Embryonic facial prominence (tissue), 1 donor: Measurements from ENCODE around the gene NFKBIB.
"Not testable (repeated sequence)": the region's sequence is repeated elsewhere in the genome, so short reads cannot be mapped to it uniquely, and the experiment has no call there.

Experiments used
- DNase-seq: peaks from one replicate; pipeline ENCODE4 v3.0.0-alpha.2; 2016; ENCODE audit errors: extremely low spot score

The NFKBIB gene

DNA sequence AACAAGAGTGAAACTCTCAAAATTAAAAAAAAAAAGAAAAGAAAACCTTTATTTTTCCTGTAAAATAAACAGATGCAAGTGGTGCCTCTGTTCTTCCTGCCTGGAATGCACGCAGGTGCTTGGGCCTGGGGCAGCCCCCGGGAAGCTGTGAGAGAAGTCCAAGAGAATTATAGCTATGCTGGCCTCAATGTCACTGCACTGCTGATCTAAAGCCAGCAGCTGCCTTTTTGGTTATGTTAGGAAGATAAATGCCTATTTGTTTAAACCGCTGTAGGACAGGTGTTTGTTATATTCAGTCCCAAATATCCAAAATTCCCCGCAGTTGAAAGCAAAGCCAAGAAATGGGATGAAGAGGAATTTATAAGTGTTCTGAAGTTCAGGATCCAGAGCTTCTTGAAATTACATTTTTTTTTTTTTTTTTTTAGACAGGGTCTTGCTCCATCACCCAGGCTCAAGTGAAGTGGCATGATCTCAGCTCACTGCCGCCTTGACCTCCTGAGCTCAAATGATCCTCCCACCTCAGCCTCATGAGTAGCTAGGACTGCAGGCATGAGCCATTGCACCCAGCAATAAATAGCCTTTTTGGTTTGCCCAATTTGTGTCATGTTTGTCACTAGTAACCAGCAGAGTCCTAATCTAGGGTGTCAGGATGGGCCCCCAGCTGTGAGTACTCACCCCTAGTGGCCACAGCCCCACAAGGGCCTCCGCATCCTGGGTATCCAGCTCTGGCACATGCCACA, 23.9 kb upstream of the NFKBIB start:
- no peak for DNase-seq

DNA sequence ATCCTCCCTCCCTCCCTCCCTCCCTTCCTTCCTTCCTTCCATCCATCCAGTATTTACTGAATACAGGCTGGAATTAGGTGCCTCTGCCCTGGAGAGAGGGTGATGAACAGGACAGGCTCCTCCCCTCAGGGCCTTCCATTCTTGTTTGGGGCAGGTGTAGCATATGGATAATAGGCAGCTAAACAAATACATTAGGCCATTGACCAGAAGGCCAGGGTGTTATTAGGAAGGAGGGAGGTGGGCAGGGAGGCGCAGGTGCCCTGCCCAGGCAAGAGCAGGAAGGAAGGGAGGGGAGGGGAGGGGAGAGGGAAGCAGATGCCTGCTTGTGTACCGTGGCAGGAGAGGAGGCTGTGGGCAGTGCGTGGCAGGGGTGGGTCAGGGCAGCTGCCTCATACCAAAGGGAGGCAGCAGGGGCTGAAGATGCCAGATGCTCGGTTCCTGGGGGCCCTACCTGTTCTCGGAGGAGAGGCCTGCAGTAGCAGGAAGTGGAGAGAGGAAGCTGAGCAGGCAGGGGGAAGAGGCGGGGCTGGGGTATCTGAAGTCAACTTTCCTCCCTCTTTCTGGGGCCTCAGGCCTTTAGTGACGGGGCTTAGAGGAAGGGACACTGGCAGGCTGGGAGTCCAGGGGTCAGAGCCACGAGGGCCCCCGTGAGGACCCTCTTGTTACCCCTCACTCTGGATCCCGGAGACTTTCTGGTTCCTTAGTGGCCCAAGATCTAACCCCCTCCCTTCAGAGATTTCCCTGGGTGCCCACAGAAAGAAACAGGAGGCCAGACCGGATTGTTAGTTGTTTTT, 21.8 kb upstream of the NFKBIB start, which contains the start of gene RINL:
Gene RINL (minus strand): TSS at position 495 of the 794 bp plus-strand sequence. CDS start 1,533 bp downstream, outside the sequence.
- DNase-seq = no peak

- DNase-seq = no peak
Measured at GRCh38 chr19:38878575-38879399, 21.0 kb upstream of the NFKBIB start.

DNA sequence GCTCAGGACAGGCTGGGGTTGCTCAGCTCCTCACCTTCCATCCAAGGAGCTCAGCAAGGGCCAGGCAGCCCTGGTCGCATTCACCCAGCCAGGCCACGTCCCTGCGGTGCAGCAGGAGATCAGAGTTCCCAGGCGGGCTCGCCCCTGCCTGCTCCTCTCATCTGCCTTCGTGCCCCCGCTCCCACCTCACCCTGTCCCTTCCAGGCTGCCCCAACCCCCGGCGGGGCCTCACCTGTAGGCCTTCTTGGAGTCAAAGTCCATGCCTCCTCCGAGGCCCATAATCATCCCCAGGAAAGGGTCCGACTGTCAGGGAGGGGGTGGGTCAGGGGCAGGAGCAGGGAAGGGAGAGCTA, 20.4 kb upstream of the NFKBIB start:
- DNase-seq = no peak

GRCh38 chr19:38880076-38880881, 19.5 kb upstream of the NFKBIB start:
- DNase-seq = no peak

GRCh38 chr19:38880882-38881609, 18.7 kb upstream of the NFKBIB start:
- no peak for DNase-seq

GRCh38 chr19:38883286-38883685, 16.5 kb upstream of the NFKBIB start:
- DNase-seq = no peak

DNA sequence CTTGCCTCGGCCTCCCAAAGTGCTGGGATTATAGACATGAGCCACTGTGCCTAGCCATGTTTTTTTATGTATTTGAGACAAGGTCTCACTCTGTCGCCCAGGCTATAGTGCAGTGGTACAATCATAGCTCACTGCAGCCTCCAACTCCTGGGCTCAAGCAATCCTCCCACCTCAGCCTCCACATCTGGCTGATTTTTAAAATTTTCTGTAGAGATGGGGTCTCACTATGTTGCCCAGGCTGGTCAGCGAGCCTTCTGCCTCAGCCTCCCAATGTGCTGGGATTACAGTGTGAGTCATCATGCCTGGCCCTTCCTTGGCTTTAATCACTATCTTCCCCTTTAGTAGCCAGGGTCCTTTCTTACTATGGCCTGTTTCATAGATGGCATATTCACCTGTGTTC, 15.1 kb upstream of the NFKBIB start:
- DNase-seq = not testable (repeated sequence)

GRCh38 chr19:38888876-38889275, 10.9 kb upstream of the NFKBIB start:
- DNase-seq = no peak

DNA sequence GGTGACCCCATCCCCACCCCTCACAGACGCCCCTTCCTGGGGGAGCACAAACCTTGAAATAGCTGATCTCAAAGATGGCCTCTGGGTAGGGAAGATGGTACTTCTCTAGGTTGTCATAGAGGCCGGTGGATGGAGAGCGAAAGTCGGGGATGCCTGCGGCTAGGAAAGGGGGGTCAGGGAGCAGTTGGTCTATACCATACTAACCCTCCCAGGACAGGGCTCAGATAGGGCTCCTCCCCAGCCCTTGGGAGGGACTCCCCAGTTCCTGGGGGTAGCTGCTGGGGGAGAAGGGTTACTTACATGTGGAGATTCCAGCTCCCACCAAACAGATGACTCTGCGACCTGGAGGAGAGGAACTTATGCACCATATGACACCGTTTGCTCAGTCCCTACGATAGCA, 10.0 kb upstream of the NFKBIB start:
- no peak for DNase-seq

DNA sequence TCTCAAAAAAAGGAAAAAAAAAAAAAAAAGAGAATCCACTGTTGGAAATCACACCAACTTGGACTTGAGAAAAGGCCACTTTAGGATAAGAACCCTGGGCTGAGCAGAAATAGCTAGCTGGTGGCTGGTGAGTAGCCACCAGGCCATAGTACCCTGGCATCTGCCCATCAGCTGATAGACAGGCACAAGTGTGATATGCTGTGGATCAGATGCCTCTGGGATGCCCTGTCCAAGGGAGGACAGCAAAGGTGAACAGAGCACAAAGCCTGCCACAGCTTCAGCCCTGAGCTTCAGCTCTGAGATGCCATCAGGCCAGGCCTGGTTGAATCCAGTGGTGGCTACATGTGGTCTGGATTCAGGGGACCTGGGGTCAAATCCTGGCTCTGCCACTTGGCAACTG, 9.1 kb upstream of the NFKBIB start:
- no peak for DNase-seq

DNA sequence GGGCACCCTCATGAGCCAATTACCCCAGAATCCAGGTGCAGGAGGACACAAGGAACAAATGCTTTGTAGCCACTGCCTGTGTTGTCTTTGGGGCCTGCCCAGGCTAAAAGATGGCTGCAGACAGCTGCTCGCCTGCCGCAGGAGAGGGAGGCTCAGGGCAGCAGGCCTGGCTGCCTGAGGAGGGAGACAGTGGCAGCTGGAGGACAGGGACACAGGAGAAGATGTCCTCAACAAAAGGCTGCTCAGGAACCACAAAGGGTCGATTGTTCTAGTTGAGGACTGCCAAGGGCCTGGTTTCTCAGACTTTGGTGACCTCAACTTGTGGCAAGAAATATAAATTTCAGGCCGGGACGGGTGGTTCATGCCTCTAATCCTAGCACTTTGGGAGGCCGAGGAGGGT, 8.0 kb upstream of the NFKBIB start:
- no peak for DNase-seq

- DNase-seq = no peak
Measured at GRCh38 chr19:38892841-38893240, 6.9 kb upstream of the NFKBIB start.

DNA sequence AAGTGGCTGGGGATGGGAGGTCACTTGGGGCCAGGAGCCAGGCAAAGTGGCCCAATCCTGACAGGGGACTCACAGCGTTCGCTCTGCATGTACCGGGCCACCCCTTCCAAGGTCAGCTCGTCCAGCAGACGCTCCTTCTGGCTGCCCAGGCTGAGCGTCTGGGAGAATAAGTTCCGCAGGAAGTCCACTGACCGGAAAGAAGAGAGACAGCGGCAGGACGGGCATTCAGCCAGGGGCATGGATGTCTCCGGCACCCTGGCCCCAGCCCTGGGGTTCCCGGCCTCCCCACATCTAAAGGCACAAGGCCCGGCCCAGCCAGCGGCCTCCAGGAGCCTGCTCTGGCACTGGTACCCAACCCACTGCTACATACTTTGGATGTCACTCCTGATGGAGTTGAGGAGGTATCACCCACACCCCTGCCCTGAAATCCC, 6.4 kb upstream of the NFKBIB start:
- DNase-seq = no peak

DNA sequence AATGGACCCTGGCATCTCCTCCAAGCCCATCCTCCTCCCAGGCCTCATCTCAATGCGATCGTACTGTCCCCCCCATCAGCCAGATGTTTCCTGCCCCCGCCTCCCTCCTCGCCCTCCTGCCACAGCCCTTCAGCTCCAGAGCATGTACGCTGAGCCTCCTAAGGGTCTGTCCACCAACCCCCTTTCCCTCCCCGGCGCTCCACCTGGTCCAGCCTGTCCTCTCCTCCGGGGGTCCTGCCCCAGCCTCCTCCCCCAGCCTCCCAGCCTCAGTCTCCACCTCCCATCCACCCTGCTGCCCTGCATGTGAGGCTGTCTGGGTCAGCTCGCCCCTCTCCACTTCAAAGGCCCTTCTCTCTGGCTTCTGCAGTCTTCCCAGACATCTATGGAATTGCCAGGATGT, 4.8 kb upstream of the NFKBIB start:
- DNase-seq = no peak

DNA sequence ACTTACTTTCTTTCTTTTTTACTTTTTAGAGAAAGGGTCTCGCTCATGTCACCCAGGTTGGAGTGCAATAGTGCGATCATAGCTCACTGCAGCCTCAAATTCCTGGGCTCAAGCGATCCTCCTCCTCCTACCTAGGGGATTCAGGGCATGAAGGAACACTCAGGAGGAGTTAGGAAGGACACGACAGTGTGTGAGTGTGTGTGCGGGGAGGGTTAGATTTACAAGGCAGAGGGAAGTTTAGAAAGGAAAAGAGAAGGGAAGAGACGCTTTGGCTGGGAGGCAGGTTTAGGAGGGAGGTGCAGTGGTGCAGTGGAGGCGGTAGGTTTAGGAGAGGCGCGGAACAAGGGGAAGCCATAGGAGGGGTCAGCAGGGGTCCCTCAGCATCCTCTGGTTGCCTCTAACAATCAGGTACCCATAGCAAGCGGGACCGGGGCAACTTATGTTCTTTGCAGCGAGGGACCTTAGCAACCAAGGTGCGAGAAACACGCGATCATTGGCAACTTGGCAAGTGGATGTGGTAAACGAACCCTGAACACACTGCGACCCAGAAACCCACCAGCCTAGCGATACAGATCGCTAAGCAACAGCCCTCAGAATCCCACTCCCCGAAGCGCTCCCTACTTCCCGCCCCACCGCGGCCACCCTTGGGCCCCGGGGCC, 852 bp upstream of the NFKBIB start:
- no peak for DNase-seq

GRCh38 chr19:38900202-38900629, 447 bp downstream of the NFKBIB start:
- DNase-seq = no peak

DNA sequence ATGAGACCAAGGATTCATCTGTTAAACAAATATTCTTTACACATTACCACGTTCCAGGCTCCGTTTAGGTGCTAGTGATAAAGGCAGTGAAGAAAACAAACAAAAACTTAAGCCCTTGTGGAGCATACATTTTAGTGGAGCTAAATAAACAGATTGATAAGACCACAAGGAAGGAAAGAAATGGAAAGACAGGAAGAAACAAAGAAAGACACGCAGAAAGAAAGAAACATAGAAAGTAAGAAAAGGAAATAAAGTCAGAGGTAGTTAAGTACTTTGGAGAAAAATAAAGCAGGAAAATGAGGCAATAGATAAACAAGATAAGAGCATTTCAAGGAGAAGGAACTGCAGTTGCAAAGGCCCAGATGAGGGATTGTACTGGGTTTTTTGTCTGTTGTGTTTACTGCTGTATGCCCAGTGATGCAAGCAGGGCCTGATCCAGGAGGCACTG, 998 bp downstream of the NFKBIB start:
- no peak for DNase-seq

DNA sequence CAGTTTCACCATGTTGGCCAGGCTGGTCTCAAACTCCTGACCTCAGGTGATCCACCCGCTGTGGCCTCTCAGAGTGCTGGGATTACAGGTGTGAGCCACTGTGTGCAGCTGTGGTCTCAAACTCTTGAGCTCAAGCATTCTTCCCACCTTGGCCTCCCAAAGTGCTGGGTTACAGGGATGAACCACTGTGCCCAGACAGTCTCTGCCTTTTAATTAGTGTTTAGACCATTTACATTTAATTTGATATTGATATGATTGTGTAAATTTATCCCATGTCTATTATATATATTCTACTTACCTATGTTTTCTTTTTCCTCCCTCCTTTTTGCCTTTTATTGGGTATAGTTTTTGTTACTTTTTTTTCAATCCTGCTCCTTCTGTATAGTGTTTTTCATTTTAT, 1.9 kb downstream of the NFKBIB start:
- DNase-seq = no peak
